ENCODE data around the gene GMDS. TPM values are rescaled to one million over a fixed set of nuclear protein-coding genes. Genes with fewer than 3 reads are reported as not detected.
"Not testable (repeated sequence)": the region's sequence is repeated elsewhere in the genome, so short reads cannot be mapped to it uniquely, and the experiment has no call there.

The GMDS gene
- total RNA-seq, 1 donor from 2014 or later, result 25.7 TPM

DNA sequence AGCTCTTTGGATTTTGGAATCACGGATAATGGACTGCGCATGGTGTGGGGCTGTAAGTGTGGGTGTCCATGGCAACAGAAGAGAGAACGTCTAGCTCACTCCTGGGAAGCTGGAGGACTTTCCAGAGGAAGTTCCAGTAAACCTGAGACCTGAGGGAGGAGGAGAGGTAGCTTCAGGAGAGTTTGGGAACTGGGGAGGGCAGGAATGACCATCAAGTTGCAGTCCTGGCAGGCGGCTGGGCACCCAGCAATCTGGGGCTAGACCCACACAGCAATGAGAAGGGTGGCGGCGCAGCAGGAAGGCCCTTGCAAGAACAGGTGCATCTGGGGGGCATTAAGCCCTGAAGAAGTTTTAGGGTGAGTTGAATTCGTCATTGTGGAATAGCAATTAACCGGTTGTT, 539.8 kb downstream of the GMDS start:
- no peak for DNase-seq

DNA sequence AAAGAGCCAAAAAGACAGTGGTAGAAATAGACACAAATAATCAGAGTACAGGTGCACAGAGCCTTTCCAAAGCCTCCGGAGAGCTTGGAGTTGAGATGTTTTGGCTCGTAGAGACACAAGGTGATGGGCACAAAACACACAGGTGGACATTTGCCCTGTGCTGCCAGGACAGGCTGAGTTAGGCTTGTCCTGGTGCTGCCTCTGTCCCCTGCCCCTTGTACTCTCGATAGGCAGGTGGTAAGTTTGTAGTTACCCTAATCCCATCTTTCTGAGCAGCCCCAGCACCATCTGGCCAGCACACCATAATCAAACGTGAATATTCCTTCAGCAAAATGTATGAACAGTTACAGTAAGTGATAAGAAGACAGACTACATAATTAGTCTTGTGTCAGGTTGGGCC, 540.2 kb downstream of the GMDS start:
- no peak for DNase-seq

DNA sequence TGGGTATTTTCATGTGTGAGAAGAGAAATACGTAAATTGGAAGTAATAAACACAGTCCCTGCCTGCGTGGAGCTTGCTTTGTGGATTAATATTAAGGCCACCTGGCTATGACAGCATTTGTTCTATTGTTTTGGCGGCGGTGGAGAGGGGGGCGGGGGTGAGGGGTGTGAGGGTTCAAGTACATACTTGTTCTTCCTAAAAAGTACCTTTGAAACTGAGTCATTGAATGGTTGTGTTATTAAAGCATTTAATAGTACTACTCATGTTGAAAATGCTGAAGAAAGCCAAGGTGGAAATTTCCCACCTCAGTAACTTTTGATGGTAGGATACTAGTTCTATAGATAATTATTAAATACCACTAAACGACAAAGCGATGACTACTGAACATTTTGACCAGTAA, 540.7 kb downstream of the GMDS start:
- DNase-seq, result no peak

DNA sequence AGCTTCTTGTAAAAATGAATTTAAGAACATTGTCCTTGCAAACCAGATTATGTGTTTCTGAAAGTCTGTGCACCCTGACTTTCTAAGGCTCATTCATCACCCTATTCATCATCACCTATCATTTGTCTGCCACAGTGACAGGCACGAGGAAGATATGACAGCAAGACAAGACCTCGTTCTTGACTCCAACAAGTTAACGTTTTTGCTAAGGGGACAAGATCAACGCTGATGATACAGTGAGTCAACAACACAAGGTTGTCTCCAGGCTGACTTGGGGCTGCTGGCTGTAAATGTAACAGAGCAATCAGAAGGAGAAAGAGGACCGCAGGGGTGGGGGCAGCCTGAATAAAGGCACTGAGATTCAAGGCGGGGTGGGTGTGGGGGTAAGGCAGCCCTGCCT, 541.5 kb downstream of the GMDS start:
- no peak for DNase-seq

DNA sequence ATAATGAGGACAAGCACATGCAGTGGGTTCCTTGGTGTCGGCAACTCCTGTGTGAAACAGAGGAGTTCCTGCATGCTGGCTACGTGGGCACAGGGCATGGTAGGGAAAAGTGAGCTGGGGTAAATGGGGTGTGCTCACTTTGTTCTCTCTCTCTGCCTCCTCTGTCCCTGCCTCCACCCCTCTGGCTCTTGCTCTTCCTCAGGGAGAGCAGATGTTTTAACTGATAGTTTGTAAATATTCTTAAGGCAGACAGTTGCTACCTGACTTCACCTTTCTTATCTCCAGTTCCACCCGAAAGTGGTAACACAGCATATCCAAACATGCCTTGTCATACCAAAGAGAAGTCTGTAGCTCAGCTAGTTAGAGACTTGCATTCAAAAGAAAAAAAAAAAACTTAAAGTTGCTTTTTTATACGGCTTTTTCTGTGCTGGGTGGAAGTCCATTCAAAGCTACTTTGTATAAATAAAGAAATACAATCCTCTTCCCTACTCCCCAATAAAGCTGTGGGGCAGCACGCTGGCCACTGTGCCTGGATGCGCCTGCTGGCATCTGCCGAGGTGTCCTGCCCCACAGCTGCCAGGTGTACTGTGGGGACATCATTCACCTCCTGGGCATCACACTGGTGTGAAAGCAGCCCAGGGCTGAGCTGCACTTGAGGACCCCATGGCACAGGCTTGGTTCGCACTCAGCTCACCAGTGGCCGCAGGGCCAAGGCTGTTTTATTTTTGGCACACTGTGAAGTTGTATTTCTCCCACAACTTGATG, 542.1 kb downstream of the GMDS start:
- DNase-seq, result no peak

DNA sequence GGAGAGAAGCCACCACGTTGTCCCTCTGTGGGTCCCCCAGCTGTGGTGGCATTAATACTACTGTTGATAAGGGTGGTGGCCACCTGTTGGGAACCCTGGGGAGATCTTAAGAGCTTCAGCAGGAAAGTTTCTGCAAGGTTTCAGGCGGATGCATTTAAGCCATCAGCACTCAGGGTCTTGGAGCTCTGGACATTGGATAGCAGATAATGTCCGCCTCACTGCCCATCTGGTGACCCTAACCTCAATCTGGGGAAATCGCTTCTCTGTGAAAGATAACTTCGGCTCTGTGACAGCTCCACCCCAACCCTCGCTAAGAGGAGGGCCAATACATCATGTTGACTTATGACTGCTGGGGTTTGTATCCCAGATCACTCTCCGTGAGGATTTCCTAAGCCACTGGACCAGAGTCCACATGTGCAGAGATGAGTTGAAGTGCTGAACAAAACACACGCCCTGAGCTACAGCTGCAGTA, 542.8 kb downstream of the GMDS start:
- DNase-seq, result no peak

DNA sequence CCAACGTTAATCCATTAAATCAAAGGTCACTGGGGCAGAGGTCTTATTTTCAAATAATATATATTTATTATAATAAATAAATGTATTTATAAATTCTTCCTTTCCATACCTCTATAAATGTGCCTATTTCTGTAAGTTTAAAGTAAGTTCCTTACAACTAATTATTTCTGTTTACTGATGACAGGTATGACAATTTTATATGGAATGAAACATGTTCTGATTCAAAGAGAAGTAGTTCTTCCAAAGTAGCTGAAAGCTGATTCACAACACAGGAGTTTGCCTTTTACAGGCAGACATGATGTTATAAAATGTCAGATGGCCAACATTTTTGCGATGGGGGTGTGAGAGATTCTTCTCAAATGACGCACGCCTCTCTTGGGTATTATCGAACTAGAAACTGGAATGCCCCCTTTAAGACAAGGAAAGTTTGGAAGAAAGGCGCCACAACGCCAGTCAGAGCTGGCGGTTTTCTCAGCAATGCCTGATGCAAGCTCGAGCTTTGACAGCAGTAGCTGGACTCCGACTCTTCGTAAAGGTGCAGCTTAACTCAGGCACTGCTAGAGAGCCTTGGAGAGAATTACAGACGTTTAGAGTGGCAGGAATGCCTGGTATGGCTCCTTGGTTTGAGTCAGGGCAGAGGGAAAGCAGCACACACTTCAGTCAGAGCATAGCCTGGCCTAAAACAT, 543.6 kb downstream of the GMDS start:
- DNase-seq, result peak; percentile 61

DNA sequence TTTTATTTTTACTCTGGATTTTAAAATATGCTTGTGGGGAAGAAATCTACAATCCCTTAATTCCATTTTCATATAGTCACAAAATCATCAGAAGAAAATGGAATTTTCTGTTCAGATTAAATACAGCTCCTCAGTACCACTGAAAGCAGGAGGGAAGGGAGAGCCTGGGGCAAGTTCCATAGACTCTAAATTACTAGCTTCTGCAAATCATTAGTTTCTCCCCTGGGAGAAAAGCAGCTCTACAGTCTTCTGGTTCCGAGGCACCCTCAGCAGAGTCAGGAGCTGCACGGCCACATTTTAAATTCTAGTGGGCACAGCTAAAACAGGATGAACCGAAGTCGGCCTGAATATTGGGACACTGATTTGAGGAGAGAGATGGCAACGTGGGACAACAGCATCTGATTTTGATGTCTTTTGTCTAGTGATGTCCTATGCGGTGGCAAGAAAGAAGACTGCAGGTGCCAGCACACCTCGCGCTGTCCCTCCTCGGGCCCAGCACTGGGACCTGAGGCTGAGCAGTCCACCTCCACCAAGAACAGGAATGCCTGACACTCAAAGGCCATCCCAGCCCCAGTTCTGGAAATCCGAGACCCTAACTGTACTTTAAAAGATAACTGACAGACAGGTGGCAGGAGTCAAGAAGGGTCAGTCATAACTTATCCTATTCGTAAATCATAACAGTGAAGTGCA, 545.0 kb downstream of the GMDS start:
- no peak for DNase-seq

DNA sequence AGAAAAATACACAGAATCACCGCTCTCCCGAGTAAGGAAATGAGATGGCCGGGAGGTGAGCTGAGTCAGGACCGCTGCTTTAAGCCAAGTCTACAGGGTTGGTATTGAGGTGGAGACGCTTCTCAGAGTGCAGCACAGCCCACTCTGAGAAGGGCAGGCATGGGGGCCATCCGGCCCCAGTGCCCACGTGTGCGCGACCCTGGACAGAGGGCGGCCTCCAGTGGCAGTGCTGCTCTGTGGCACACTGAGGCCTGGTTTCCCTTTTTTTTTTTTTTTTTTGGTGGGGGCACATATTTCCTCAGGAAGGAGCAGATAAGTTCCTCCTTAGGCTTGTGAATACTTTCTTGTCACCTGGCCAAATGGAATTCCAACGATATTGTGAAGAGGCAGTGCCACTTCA, 546.9 kb downstream of the GMDS start:
- no peak for DNase-seq

DNA sequence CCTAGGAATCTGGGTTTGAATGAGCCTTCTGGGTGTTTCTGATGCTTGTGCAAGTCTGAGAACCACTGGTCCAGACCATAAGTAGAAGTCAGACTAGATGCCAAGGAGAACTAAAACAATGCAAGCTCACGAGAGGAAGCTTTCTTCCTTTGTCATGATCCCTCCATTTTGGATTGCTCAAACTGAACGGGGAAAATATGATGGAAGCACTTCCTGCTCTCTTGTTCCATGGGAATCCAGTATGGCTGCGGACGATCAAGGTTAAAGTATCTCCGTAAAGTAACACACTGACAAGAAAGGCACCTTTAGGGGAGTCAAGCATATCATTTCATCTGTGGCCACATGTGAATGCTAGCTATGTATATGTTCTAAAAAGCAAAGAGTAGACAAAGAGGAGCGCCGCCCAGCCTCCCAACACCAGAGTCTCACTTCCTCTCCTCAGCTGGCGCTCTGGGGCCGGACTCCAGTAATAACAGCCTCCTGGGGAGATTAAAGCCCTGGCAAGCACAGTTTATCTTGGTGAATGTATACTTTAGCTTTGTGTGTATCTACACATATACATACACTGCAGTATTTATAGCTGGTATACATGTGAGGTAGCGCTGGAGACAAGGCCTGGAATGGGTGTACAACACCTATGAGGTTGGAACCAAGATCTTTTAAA, 547.6 kb downstream of the GMDS start:
- no peak for DNase-seq

DNA sequence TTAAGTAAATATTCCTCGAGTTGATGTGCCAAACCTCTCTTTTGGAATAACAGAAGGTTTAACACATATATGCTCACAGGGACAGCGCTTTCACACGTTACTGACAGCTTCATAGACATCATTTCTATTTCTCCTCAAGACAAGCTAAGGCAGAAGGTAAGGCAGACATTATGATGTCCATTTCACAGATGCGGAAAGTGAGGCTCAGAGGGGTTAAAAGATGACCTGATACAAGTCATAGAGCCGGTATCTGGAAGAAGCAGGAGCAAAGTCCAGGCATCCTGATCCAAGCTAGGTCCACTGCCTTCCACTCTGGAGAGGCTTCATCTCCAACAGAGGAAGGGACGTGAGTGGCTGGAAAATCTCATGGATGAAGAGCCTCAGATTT, 548.9 kb downstream of the GMDS start:
- DNase-seq, result no peak

DNA sequence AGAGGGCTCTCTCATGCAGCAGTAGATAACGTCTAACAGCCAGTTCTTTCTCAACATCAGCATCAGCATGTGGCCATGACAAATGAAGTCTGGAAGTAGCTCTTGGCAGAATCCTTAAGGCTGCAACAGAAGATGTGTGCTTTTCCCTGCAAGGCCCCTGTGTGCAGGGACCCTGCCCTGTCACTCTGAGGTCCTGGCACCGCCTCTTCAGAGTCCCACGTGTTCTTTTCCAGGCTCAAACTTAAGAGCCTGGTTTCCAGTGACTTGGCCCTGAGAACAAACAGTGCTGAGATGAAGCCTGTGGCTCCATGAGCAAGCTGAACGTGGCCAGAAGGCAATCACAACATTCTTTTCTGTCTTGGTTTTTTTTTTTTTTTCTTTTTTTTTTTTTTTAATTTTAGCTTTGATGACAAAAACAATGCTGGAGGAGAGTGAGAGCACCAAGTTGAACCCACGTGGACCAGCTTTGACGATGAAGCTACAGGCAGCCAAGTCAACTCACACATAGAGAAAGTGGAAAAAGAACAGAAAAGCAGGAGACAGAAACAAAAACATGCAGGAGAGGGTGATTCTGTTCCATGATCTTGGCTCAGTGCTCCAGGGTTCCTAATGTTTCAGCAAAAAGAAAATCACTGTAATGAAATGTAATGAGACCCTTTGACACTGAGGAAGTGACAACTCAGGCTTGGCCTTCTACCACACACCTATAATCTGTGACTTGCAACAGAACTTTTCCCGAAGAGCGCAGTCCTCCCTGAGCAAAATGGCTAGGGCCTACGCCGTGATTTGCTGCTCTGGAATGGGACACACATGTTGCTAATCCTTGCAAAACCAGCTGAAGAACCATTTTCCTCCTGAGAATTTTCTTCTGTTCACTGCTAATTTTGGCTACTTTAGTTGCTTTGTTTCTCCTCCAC, 549.6 kb downstream of the GMDS start:
- DNase-seq, result peak; percentile 70

DNA sequence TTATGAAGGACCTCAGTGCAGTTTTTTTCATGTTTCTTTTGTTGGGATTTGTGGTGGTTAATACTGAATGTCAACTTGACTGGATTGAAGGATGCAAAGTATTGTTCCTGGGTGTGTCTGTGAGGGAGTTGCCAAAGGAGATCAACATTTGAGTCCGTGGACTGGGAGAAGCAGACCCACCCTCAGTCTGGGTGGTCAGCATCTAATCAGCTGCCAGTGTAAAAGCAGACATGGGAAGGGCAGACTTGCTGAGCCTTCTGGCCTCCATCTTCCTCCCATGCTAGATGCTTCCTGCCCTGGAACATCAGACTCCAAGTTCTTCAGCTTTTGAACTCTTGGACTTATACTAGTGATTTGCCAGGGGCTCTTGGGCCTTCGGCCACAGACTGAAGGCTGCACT, 553.6 kb downstream of the GMDS start:
- not testable (repeated sequence) for DNase-seq

DNA sequence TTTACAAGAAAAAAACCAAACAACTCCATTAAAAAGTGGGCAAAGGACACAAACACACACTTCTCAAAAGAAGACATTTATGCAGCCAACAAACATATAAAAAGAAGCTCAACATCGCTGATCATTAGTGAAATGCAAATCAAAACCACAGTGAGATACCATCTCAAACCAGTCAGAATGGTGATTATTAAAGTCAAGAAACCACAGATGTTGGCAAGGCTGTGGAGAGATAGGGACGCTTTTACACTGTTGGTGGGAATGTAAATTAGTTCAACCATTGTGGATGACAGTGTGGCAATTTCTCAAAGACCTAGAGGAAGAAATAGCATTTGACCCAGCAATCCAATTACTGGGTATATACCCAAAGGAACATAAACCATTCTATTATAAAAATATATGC, 554.7 kb downstream of the GMDS start:
- not testable (repeated sequence) for DNase-seq

DNA sequence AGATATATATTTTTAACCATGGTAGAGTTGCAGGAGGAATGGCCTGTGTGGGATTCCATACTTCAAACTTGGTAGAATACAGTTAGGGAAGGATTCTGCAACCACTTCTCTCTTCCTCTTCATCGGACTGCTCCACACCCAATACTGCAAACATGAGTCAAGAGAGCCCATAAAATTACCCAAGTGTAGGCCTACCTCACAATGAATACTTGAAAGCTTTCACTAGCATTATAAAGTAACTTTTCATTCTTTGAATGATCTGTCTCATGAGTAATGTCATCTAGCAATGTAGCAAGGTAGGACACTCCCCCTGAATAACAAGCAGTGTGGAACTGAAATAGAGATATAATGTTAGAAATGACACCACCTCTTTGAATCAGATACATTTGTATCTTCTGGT, 556.3 kb downstream of the GMDS start:
- no peak for DNase-seq

DNA sequence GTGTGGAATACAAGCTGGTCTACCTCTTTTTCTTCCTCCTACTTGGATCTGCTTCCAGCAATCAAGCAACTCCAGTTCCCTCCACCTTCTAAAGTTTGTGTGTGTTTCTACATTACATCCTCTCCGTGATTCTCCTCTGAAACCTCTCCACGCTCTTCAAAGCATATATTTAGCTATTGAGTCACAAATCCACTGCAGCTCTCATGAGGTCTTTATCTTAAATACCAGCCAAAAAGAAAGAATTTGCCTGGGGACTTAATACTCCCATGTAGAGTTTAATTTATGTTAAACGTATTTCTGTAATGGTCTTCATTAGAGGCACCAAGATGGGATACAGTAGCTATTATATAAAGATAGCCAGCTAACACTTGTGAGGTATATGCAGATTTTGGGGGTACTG, 557.0 kb downstream of the GMDS start:
- DNase-seq, result no peak

DNA sequence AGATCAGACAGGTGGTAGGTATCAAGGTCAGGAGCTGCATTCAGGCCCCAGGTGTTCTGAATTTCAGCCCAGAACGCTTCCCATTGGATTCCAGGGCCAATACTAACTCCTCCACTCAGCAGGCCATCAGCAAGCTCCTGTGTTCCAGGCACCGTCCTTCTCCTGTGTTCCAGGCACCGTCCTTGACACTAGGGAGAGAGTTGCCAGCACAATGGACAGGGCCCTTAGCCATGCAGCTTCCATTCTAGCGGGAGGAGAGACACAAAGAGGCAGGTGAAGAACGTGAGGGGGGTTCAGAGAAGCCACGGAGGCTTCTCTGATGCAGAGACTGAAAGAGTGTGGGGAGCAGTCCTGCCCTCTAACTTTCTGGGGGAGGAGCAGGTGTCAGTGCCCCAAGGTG, 558.0 kb downstream of the GMDS start:
- DNase-seq, result no peak

DNA sequence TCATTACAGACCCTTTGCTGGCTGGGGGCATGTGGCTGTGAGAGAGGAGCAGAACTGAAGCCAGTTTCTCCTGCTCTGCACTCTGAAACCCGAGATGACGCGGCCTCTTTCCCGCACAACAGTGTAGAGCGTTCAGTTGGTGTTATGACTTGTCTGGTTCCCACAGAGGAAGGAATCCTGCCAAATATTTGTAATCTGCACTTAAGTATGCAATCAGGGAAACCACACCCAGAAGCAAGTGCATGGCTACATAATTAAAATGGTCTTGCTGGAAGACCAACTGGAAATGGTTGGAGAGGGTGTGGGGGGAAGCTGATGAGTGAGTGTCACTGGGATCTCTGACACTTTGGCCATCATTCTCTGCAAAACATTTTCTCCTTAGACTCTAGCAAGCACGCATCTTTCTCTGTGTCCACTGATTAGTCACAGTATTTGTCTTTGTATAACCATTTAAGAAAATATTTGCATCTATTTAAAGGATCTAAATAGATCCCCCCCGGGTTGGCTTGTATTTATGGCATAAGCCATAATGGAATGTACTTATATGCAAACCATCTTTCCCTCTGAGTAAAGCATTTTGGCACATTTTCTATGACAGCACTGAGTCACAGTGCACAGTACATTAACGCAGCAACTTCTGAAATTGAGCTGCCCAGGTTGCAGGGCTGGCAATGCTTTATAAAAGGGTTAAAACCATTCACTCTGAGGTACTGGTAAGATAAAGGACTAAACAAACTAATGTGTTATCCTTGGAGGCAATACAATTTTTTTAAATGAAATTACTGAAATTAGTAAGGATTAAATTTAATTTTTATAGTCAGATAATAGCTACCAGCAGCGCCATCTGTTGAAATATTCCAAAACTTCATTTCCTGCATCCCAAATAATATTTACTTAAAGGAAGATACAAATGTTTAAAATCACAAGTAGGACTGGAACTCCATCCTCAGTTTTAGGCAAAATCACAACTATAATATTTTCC, 559.0 kb downstream of the GMDS start:
- peak; percentile 91 for DNase-seq

DNA sequence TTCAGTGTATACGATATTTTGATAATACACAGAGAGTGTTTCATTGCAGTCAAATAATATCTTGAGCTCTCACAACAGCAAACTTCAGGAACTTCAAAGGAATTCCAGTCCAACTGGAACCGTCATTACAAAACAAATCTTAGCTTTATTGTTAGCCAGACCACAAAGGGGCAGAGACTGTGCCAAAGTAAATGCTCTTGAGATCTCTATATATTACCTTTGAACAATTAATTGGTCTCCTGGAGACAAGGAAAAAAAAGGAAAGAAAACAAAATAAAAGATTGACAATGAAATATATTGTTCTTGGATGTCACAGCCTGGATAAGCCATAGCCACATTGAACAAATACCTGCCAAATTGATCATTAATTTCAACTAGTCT, 565.7 kb downstream of the GMDS start:
- no peak for DNase-seq

DNA sequence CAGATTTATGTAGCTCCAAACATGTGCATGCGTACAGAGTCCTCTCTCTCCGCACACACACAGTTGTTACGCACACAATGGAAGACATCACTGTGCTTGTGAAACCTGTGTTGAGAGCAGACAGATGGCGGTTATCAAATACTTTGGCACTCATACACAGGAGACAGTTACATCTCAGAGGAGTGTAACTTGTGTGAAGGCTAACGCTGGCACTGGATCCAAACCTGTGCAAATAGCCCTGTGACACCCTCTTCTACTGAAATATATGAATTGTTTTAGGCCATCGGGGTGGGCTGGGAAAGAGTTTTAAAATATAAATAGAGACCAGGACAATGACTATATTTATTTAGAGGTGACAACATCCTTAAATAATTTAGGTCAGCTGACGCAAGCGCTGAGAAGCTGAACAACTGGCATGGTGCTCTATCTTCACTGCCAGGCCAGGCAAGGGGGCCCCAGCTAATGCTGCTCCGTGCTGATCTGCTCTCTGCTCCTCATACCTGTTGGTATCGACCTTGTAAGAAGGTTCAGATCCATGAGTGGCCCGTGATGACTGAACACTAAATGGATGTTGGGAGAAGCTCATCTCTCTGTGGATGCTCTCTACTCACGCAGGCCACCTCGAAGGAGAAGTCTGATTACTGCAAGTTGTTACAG, 566.2 kb downstream of the GMDS start:
- peak; percentile 67 for DNase-seq

Measured in tongue (tissue), 2 donors.